Mesenchymal stem cell (in vitro differentiated cells and primary cell): ENCODE results near the gene ZBTB16.

Source experiments
- DNase-seq: peaks from one replicate; pipeline ENCODE4 v3.0.0-alpha.2; 2013
- H2AFZ ChIP-seq: one replicate; pipeline ENCODE4 v1.6.1; 2013; ENCODE audit warnings: low read depth, mild to moderate bottlenecking, control low read depth, inconsistent platforms, low read length, moderate library complexity
- H2AK5ac ChIP-seq: 2 replicates; pipeline ENCODE4 v1.6.1; 2013; ENCODE audit warnings: low read length, moderate library complexity, mild to moderate bottlenecking, inconsistent platforms; ENCODE audit not compliant: severe bottlenecking
- H2BK120ac ChIP-seq: one replicate; pipeline ENCODE4 v1.6.1; 2013; ENCODE audit warnings: low read depth, mild to moderate bottlenecking, inconsistent platforms, low read length, moderate library complexity
- H2BK12ac ChIP-seq, 2 experiments: one replicate each; pipeline ENCODE4 v1.6.1; 2013; ENCODE audit warnings: inconsistent platforms in 2 of 2, low read length in 2 of 2, mild to moderate bottlenecking in 2 of 2, moderate library complexity in 2 of 2, control low read depth in 1 of 2
- H2BK15ac ChIP-seq: one replicate; pipeline ENCODE4 v1.6.1; 2013; ENCODE audit warnings: mild to moderate bottlenecking, low read depth, inconsistent platforms; ENCODE audit not compliant: poor library complexity, severe bottlenecking
- H2BK5ac ChIP-seq: 2 replicates; pipeline ENCODE4 v1.6.1; 2013; ENCODE audit warnings: low read depth, mild to moderate bottlenecking, low read length, control low read depth, inconsistent platforms; ENCODE audit not compliant: poor library complexity, severe bottlenecking
- H3K14ac ChIP-seq, 2 experiments: one replicate each; pipeline ENCODE4 v1.6.1; 2013; ENCODE audit warnings: inconsistent platforms in 2 of 2, low read length in 2 of 2, control low read depth in 1 of 2, mild to moderate bottlenecking in 1 of 2, moderate library complexity in 1 of 2
- H3K18ac ChIP-seq, 2 experiments: one replicate each; pipeline ENCODE4 v1.6.1; 2013; ENCODE audit warnings: inconsistent platforms in 2 of 2, low read length in 2 of 2, control low read depth in 1 of 2, low read depth in 1 of 2, mild to moderate bottlenecking in 1 of 2
- H3K23ac ChIP-seq, 2 experiments: one replicate each; pipeline ENCODE4 v1.6.1; 2013; ENCODE audit warnings: inconsistent platforms in 2 of 2, low read length in 2 of 2, mild to moderate bottlenecking in 2 of 2, moderate library complexity in 2 of 2, control low read depth in 1 of 2
- H3K27ac ChIP-seq: 2 replicates; pipeline ENCODE4 v1.5.1; 2013; ENCODE audit warnings: mild to moderate bottlenecking, moderate library complexity, low read length, control low read depth, inconsistent platforms; ENCODE audit not compliant: poor library complexity, severe bottlenecking
- H3K27me3 ChIP-seq, 2 experiments: 2 replicates each; pipeline versions ENCODE4 v1.6.1 to v1.7.0; 2013; ENCODE audit warnings: low read length in 2 of 2, mild to moderate bottlenecking in 2 of 2, moderate library complexity in 2 of 2, control low read depth in 1 of 2, inconsistent platforms in 1 of 2; ENCODE audit not compliant: control insufficient read depth in 1 of 2, insufficient read depth in 1 of 2
- H3K36me3 ChIP-seq, 2 experiments: 2 replicates each; pipeline versions ENCODE4 v1.6.1 to v1.7.0; 2013; ENCODE audit warnings: low read length in 2 of 2, control low read depth in 1 of 2, inconsistent platforms in 1 of 2, low read depth in 1 of 2, mild to moderate bottlenecking in 1 of 2; ENCODE audit not compliant: insufficient read depth in 2 of 2, control insufficient read depth in 1 of 2
- H3K4ac ChIP-seq, 2 experiments: one replicate each; pipeline ENCODE4 v1.6.1; 2013; ENCODE audit warnings: inconsistent platforms in 2 of 2, low read length in 2 of 2, mild to moderate bottlenecking in 2 of 2, moderate library complexity in 2 of 2, control low read depth in 1 of 2, low read depth in 1 of 2
- H3K4me1 ChIP-seq: 2 replicates; pipeline ENCODE4 v1.6.1; 2013; ENCODE audit warnings: low read depth, low read length, control low read depth; ENCODE audit not compliant: control insufficient read depth, insufficient read depth
- H3K4me2 ChIP-seq: 2 replicates; pipeline ENCODE4 v1.6.1; 2013; ENCODE audit warnings: low read length, mild to moderate bottlenecking, inconsistent platforms; ENCODE audit not compliant: poor library complexity, severe bottlenecking
- H3K4me3 ChIP-seq, 2 experiments: 2 replicates each; pipeline versions ENCODE4 v1.5.1 to v1.7.0; 2013; ENCODE audit warnings: low read length in 2 of 2, mild to moderate bottlenecking in 2 of 2, control low read depth in 1 of 2, low read depth in 1 of 2; ENCODE audit not compliant: insufficient read depth in 1 of 2
- H3K79me1 ChIP-seq: replicated peaks from 2 replicates; pipeline ENCODE4 v1.6.1; 2013; ENCODE audit warnings: mild to moderate bottlenecking, control low read depth, low read length, inconsistent platforms; ENCODE audit not compliant: poor library complexity, severe bottlenecking
- H3K9ac ChIP-seq: 2 replicates; pipeline ENCODE4 v1.7.0; 2013; ENCODE audit warnings: mild to moderate bottlenecking, low read length, moderate library complexity
- H3K9me3 ChIP-seq: 2 replicates; pipeline ENCODE4 v1.7.0; 2013; ENCODE audit warnings: mild to moderate bottlenecking, low read length; ENCODE audit not compliant: control insufficient read depth
- H4K8ac ChIP-seq: one replicate; pipeline ENCODE4 v1.6.1; 2013; ENCODE audit warnings: inconsistent platforms, mild to moderate bottlenecking, low read length, moderate library complexity
- H4K91ac ChIP-seq: one replicate; pipeline ENCODE4 v1.6.1; 2013; ENCODE audit warnings: mild to moderate bottlenecking, low read length, inconsistent platforms
- WGBS: methylation state at CpG from one replicate; pipeline ENCODE4 v1.1.7; 2013; ENCODE audit warnings: mixed read lengths; 5-methylcytosine and 5-hydroxymethylcytosine counted together

ZBTB16 gene

DNA sequence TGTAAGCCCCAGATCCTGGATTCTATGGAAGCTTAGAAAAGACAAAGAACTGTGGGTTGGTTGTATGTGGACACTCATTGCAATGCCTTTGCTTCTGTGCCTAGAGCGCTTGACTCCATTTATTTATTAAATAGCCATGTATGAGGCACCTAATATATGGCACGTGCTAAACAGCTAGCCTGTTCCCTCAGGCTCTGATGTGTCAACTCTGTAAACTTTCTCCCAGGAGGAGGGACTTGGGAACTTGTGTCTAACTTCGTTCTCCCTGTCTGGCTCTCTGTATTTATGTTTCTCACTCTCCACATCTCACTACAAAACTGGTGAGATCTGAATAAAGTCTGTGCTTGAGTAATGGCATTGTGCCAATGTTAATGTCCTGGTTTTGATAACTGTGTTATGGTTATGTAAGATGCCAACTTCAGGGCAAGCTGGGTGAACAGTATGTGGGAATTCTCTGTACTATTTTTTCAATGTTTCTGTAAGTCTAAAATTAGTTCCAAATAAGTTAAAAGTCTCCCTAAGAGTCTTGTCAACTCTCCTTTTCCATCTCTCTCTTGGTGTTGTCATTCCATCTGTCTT, 34.1 kb upstream of the ZBTB16 start:
- no peak overlapping the region for H4K91ac ChIP-seq
- WGBS = 79% methylated on average over 2 of the region's 3 CpGs

DNA sequence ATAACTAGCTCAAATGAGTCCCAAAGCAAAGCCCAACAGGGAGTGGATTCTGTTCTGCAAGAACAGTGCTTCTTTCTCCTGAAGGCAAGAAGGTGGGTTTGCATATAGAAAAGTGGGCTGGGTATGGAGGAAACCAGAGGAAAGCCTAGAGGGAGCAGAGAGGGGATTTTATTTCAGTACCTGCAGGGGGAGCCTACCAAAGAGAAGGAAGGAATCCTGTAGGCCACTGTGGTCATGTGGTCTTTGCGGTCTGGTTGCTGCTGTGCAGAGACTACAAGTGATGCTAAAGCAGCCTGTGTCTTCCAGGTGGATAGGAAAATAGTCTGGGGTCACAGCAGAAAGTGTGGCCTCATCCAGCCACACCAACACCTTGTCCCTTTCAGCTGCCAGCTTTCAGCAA, 33.2 kb upstream of the ZBTB16 start:
- H4K91ac ChIP-seq = no peak overlapping the region
- DNase-seq = peak; percentile 45
- no peak overlapping the region for H3K14ac ChIP-seq
- H3K18ac ChIP-seq = no peak overlapping the region
- H2BK120ac ChIP-seq = no peak overlapping the region
- no peak overlapping the region for H3K23ac ChIP-seq
- no peaks in the 10 kb centered on the region for H3K79me1 ChIP-seq
- no peak overlapping the region for H2AFZ ChIP-seq
- no peak overlapping the region for H2BK15ac ChIP-seq
- H3K4me1 ChIP-seq = no peaks in the 10 kb centered on the region
- H2AK5ac ChIP-seq = no peak overlapping the region
- H2BK12ac ChIP-seq = no peak overlapping the region
- 25% methylated on average over 1 of the region's 1 CpG for WGBS
- H3K4ac ChIP-seq = no peak overlapping the region
- H2BK5ac ChIP-seq = no peak overlapping the region
- peaks cover 30 to 72% of the 10 kb centered on the region in 2 experiments for H3K27me3 ChIP-seq
- no peak overlapping the region for H3K27ac ChIP-seq
- H3K9ac ChIP-seq = no peak overlapping the region
- no peak overlapping the region for H4K8ac ChIP-seq
- no peaks in the 10 kb centered on the region for H3K36me3 ChIP-seq
- H3K4me2 ChIP-seq = no peak overlapping the region
- no peak overlapping the region for H3K4me3 ChIP-seq
- H3K9me3 ChIP-seq = no peaks in the 10 kb centered on the region

More for the DNA sequence above, 34.1 kb upstream of the ZBTB16 start:
- no peak overlapping the region for H3K23ac ChIP-seq
- no peak overlapping the region for H4K8ac ChIP-seq
- no peak overlapping the region for H2AFZ ChIP-seq
- no peak overlapping the region for H2BK15ac ChIP-seq
- H3K4ac ChIP-seq = no peak overlapping the region
- H3K79me1 ChIP-seq = no peaks in the 10 kb centered on the region
- no peak overlapping the region for H3K4me2 ChIP-seq
- no peak overlapping the region for H3K27ac ChIP-seq
- no peak for DNase-seq
- H3K36me3 ChIP-seq = no peaks in the 10 kb centered on the region
- H2BK120ac ChIP-seq = no peak overlapping the region
- no peaks in the 10 kb centered on the region for H3K4me1 ChIP-seq
- no peak overlapping the region for H3K18ac ChIP-seq
- H3K9me3 ChIP-seq = no peaks in the 10 kb centered on the region
- H3K4me3 ChIP-seq = no peak overlapping the region
- H2BK12ac ChIP-seq = no peak overlapping the region
- H2BK5ac ChIP-seq = no peak overlapping the region
- peaks cover 26 to 63% of the 10 kb centered on the region in 2 experiments for H3K27me3 ChIP-seq
- no peak overlapping the region for H3K9ac ChIP-seq
- no peak overlapping the region for H3K14ac ChIP-seq
- no peak overlapping the region for H2AK5ac ChIP-seq

DNA sequence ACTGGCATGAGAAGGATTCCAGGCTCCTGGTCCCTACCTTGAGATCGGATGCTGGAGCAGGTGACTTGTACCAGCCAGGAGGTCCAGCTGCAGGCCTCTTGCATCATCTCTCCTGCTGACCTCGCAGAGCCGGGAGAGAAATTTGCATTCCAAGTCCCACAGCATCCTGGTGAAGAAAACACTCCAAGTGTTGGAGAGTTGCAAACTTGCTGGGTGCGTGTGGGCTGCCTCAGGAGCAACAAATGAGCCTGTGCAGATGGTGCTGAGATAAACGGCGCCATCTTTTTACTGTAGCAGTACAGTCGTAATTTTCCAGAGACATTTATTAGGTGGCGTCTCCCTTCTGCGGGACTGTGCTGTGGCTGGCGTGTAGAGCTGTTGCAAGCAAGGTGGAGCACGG, 32.1 kb upstream of the ZBTB16 start:
- Histone ChIP-seq H3K4ac (no peak overlapping the region), H3K4me2 (no peak overlapping the region), H3K18ac (no peak overlapping the region), H2BK15ac (no peak overlapping the region), H3K9me3 (no peaks in the 10 kb centered on the region), H4K91ac (no peak overlapping the region), H3K4me1 (no peaks in the 10 kb centered on the region), H3K79me1 (no peaks in the 10 kb centered on the region), H3K14ac (no peak overlapping the region), H3K36me3 (no peaks in the 10 kb centered on the region), H2BK5ac (no peak overlapping the region), H2AK5ac (no peak overlapping the region), H3K27me3 (peaks cover 36 to 82% of the 10 kb centered on the region in 2 experiments), H3K9ac (no peak overlapping the region), H3K23ac (no peak overlapping the region), H2BK120ac (no peak overlapping the region), H4K8ac (no peak overlapping the region), H3K4me3 (no peak overlapping the region), H2BK12ac (no peak overlapping the region), H2AFZ (no peak overlapping the region), H3K27ac (no peak overlapping the region)
- DNase-seq = no peak
- WGBS = 84% methylated on average over 10 of the region's 11 CpGs

DNA sequence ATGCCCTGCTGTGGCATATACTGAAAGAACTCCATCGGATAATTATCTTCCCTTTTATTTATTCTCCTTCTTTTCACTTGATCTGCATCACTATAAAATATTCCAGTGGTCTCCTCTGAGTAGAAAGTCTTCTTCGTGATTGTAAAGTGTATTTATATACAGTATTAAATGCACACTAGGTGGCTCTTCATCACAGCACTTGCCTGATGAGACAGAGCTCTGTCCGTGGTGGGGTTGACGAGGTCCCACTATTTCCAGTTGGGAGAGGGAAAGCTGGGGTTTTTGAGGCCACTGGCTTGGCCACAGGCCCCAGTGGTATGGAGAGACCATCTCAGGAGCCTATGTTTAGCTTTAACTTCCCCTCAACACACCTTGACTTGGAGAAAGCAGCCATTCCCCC, 31.6 kb upstream of the ZBTB16 start:
- no peak overlapping the region for H3K9ac ChIP-seq
- WGBS = 40% methylated on average over 2 of the region's 4 CpGs
- H2AK5ac ChIP-seq = no peak overlapping the region
- H2AFZ ChIP-seq = no peak overlapping the region
- no peak overlapping the region for H2BK5ac ChIP-seq
- no peak overlapping the region for H3K4me3 ChIP-seq
- H3K79me1 ChIP-seq = no peaks in the 10 kb centered on the region
- H4K8ac ChIP-seq = no peak overlapping the region
- no peak overlapping the region for H2BK12ac ChIP-seq
- no peak overlapping the region for H3K27ac ChIP-seq
- H3K18ac ChIP-seq = no peak overlapping the region
- H2BK15ac ChIP-seq = no peak overlapping the region
- no peak overlapping the region for H4K91ac ChIP-seq
- no peak overlapping the region for H3K23ac ChIP-seq
- no peaks in the 10 kb centered on the region for H3K4me1 ChIP-seq
- no peak overlapping the region for H3K4me2 ChIP-seq
- H3K4ac ChIP-seq = no peak overlapping the region
- no peak overlapping the region for H3K14ac ChIP-seq
- no peak overlapping the region for H2BK120ac ChIP-seq
- no peaks in the 10 kb centered on the region for H3K9me3 ChIP-seq
- no peak for DNase-seq
- no peaks in the 10 kb centered on the region for H3K36me3 ChIP-seq
- peaks cover 37 to 82% of the 10 kb centered on the region in 2 experiments for H3K27me3 ChIP-seq
